ENCODE results near the gene DCLK3. TPM values are rescaled to one million over a fixed set of nuclear protein-coding genes. Genes with fewer than 3 reads are reported as not detected.

DCLK3 gene
- total RNA-seq, 1 donor from 2014 or later = not detected

- TF ChIP-seq, protein P1, sequence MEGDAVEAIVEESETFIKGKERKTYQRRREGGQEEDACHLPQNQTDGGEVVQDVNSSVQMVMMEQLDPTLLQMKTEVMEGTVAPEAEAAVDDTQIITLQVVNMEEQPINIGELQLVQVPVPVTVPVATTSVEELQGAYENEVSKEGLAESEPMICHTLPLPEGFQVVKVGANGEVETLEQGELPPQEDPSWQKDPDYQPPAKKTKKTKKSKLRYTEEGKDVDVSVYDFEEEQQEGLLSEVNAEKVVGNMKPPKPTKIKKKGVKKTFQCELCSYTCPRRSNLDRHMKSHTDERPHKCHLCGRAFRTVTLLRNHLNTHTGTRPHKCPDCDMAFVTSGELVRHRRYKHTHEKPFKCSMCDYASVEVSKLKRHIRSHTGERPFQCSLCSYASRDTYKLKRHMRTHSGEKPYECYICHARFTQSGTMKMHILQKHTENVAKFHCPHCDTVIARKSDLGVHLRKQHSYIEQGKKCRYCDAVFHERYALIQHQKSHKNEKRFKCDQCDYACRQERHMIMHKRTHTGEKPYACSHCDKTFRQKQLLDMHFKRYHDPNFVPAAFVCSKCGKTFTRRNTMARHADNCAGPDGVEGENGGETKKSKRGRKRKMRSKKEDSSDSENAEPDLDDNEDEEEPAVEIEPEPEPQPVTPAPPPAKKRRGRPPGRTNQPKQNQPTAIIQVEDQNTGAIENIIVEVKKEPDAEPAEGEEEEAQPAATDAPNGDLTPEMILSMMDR (IDR thresholded peaks at IDR 0.05) = no peak
- TF ChIP-seq POLR2A (IDR thresholded peaks at IDR 0.05) = no peak
- Histone ChIP-seq H3K36me3 (no peaks in the 10 kb centered on the region), H3K27ac (no peak overlapping the region), H3K9me3 (peaks cover 3% of the 10 kb centered on the region), H3K27me3 (no peaks in the 10 kb centered on the region), H3K4me1 (no peaks in the 10 kb centered on the region), H3K4me3 (no peak overlapping the region)
- intact Hi-C loops (cut with DNase I) = no loop called here
- no peak for DNase-seq (ENCODE audit: extremely low spot score in 2 of 2)
Observed at GRCh38 chr3:36804295-36805055, 40.1 kb upstream of the DCLK3 start.

- intact Hi-C loops (cut with DNase I) = no loop called here
- no peak overlapping the region for H3K4me3 ChIP-seq
- H3K9me3 ChIP-seq = peaks cover 3% of the 10 kb centered on the region
- TF ChIP-seq POLR2AphosphoS5 (IDR thresholded peaks at IDR 0.05; ENCODE audit: insufficient read depth in 1 of 2, low read depth in 1 of 2) = no peak
- H3K4me1 ChIP-seq = no peaks in the 10 kb centered on the region
- H3K36me3 ChIP-seq = no peaks in the 10 kb centered on the region
- H3K27me3 ChIP-seq = no peaks in the 10 kb centered on the region
- no peak overlapping the region for H3K27ac ChIP-seq
- DNase-seq (ENCODE audit: extremely low spot score in 2 of 2) = no peak
Observed at GRCh38 chr3:36803091-36803791, 38.9 kb upstream of the DCLK3 start.

GRCh38 chr3:36800533-36801116, 36.3 kb upstream of the DCLK3 start:
- H3K27me3 ChIP-seq = no peaks in the 10 kb centered on the region
- H3K27ac ChIP-seq = no peak overlapping the region
- intact Hi-C loops (cut with DNase I) = no loop called here
- no peaks in the 10 kb centered on the region for H3K4me1 ChIP-seq
- TF ChIP-seq POLR2A (IDR thresholded peaks at IDR 0.05) = no peak
- no peak for TF ChIP-seq POLR2AphosphoS5 (IDR thresholded peaks at IDR 0.05; ENCODE audit: insufficient read depth in 1 of 2, low read depth in 1 of 2)
- TF ChIP-seq, protein P1 (IDR thresholded peaks at IDR 0.05) = no peak
- no peaks in the 10 kb centered on the region for H3K36me3 ChIP-seq
- no peak overlapping the region for H3K4me3 ChIP-seq
- H3K9me3 ChIP-seq = peaks cover 3% of the 10 kb centered on the region
- no peak for DNase-seq (ENCODE audit: extremely low spot score in 2 of 2)

- TF ChIP-seq, protein P1 (IDR thresholded peaks at IDR 0.05) = no peak
- no peak for TF ChIP-seq POLR2A (IDR thresholded peaks at IDR 0.05)
- TF ChIP-seq POLR2AphosphoS5 (IDR thresholded peaks at IDR 0.05; ENCODE audit: insufficient read depth in 1 of 2, low read depth in 1 of 2) = no peak
- Histone ChIP-seq H3K4me1 (no peaks in the 10 kb centered on the region), H3K27me3 (no peaks in the 10 kb centered on the region), H3K4me3 (no peak overlapping the region), H3K27ac (no peak overlapping the region), H3K36me3 (no peaks in the 10 kb centered on the region), H3K9me3 (no peaks in the 10 kb centered on the region)
- intact Hi-C loops (cut with DNase I) = no loop called here
- no peak for DNase-seq (ENCODE audit: extremely low spot score in 2 of 2)
Observed at GRCh38 chr3:36796881-36797280, 32.5 kb upstream of the DCLK3 start.

- Histone ChIP-seq H3K36me3 (no peaks in the 10 kb centered on the region), H3K4me3 (no peak overlapping the region), H3K27me3 (no peaks in the 10 kb centered on the region), H3K4me1 (no peaks in the 10 kb centered on the region), H3K9me3 (no peaks in the 10 kb centered on the region), H3K27ac (no peak overlapping the region)
- intact Hi-C loops (cut with DNase I) = no loop called here
- TF ChIP-seq, protein P1 (IDR thresholded peaks at IDR 0.05) = no peak
- TF ChIP-seq POLR2AphosphoS5 (IDR thresholded peaks at IDR 0.05; ENCODE audit: insufficient read depth in 1 of 2, low read depth in 1 of 2) = no peak
- no peak for TF ChIP-seq POLR2A (IDR thresholded peaks at IDR 0.05)
- DNase-seq (ENCODE audit: extremely low spot score in 2 of 2) = no peak
Observed at GRCh38 chr3:36796161-36796560, 31.8 kb upstream of the DCLK3 start.

Data from vagina (tissue), 2 donors.